MM.1S (cell line): ENCODE data around the gene MBTPS1.

Experiments
- DNase-seq: peaks from one replicate; pipeline ENCODE4 v3.0.0-alpha.2; 2015
- H2AFZ ChIP-seq: fragments of 300-600 bp; sonication (generic); 2 replicates; pipeline ENCODE4 v1.6.0; 2016; ENCODE audit warnings: antibody characterized with exemption, low read length
- H3F3A ChIP-seq: fragments of 300-600 bp; sonication (generic); 2 replicates; pipeline ENCODE4 v1.6.1; 2016; ENCODE audit warnings: mild to moderate bottlenecking, antibody characterized with exemption, low read length, moderate library complexity, mixed read lengths; ENCODE audit not compliant: insufficient read depth
- H3K27ac ChIP-seq: fragments of 300-600 bp; sonication (generic); 2 replicates; pipeline ENCODE4 v1.5.1; 2016; ENCODE audit warnings: mild to moderate bottlenecking, low read length
- H3K27me3 ChIP-seq: fragments of 300-600 bp; sonication (generic); replicated peaks from 2 replicates; pipeline ENCODE4 v1.6.0; 2016; ENCODE audit warnings: low read length; ENCODE audit not compliant: insufficient read depth
- H3K36me3 ChIP-seq: fragments of 300-600 bp; sonication (generic); replicated peaks from 2 replicates; pipeline ENCODE4 v1.6.1; 2016; ENCODE audit warnings: mild to moderate bottlenecking, low read length, mixed read lengths; ENCODE audit not compliant: insufficient read depth
- H3K4me1 ChIP-seq: fragments of 300-600 bp; sonication (generic); 2 replicates; pipeline ENCODE4 v1.6.1; 2016; ENCODE audit warnings: low read length, mixed read lengths
- H3K4me2 ChIP-seq: fragments of 300-600 bp; sonication (generic); 2 replicates; pipeline ENCODE4 v1.6.0; 2016; ENCODE audit warnings: low read depth, low read length
- H3K4me3 ChIP-seq: fragments of 300-600 bp; sonication (generic); 2 replicates; pipeline ENCODE4 v1.5.1; 2016; ENCODE audit warnings: low read length, mixed read lengths
- H3K79me2 ChIP-seq: fragments of 300-600 bp; sonication (generic); 2 replicates; pipeline ENCODE4 v1.6.1; 2016; ENCODE audit warnings: mixed run types, low read length, mixed read lengths
- H3K9ac ChIP-seq: fragments of 300-600 bp; sonication (generic); 2 replicates; pipeline ENCODE4 v1.6.1; 2016; ENCODE audit warnings: low read length, mixed read lengths
- H3K9me2 ChIP-seq: fragments of 300-600 bp; sonication (generic); replicated peaks from 2 replicates; pipeline ENCODE4 v1.6.1; 2016; ENCODE audit warnings: mild to moderate bottlenecking, low read length, mixed read lengths; ENCODE audit not compliant: insufficient read depth
- H3K9me3 ChIP-seq: fragments of 300-600 bp; sonication (generic); replicated peaks from 2 replicates; pipeline ENCODE4 v1.6.1; 2016; ENCODE audit warnings: mild to moderate bottlenecking, low read length, mixed read lengths; ENCODE audit not compliant: insufficient read depth
- H4K20me1 ChIP-seq: fragments of 300-600 bp; sonication (generic); 2 replicates; pipeline ENCODE4 v1.6.1; 2016; ENCODE audit warnings: mild to moderate bottlenecking, low read length, moderate library complexity, mixed read lengths; ENCODE audit not compliant: insufficient read depth
- EZH2 ChIP-seq: fragments of 300-600 bp; sonication (generic); optimal IDR thresholded peaks from 2 replicates; pipeline ENCODE3; 2017; ENCODE audit warnings: low read depth, mild to moderate bottlenecking, antibody characterized with exemption, low read length, mixed read lengths
- EZH2phosphoT487 ChIP-seq: fragments of 300-600 bp; sonication (generic); IDR thresholded peaks from 2 replicates; pipeline ENCODE4 v1.6.1; 2018; ENCODE audit warnings: antibody characterized with exemption, low read length
- TF ChIP-seq, protein P1 (sequence below): fragments of 300-600 bp; sonication (generic); IDR thresholded peaks from 2 replicates; pipeline ENCODE4 v1.5.1; 2016; ENCODE audit warnings: antibody characterized with exemption, low read length, mixed read lengths

The MBTPS1 gene

GRCh38 chr16:84041881-84042280, 74.9 kb downstream of the MBTPS1 start:
- no peaks in the 10 kb centered on the region for H3K4me1 ChIP-seq
- no peaks in the 10 kb centered on the region for H4K20me1 ChIP-seq
- no peak overlapping the region for H2AFZ ChIP-seq
- DNase-seq, result no peak
- no peak overlapping the region for H3K4me3 ChIP-seq
- no peaks in the 10 kb centered on the region for H3K36me3 ChIP-seq
- TF ChIP-seq EZH2, result no peak
- TF ChIP-seq EZH2phosphoT487, result no peak
- TF ChIP-seq, protein P1, sequence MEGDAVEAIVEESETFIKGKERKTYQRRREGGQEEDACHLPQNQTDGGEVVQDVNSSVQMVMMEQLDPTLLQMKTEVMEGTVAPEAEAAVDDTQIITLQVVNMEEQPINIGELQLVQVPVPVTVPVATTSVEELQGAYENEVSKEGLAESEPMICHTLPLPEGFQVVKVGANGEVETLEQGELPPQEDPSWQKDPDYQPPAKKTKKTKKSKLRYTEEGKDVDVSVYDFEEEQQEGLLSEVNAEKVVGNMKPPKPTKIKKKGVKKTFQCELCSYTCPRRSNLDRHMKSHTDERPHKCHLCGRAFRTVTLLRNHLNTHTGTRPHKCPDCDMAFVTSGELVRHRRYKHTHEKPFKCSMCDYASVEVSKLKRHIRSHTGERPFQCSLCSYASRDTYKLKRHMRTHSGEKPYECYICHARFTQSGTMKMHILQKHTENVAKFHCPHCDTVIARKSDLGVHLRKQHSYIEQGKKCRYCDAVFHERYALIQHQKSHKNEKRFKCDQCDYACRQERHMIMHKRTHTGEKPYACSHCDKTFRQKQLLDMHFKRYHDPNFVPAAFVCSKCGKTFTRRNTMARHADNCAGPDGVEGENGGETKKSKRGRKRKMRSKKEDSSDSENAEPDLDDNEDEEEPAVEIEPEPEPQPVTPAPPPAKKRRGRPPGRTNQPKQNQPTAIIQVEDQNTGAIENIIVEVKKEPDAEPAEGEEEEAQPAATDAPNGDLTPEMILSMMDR, result no peak
- no peaks in the 10 kb centered on the region for H3K79me2 ChIP-seq
- H3K27ac ChIP-seq, result no peak overlapping the region
- no peaks in the 10 kb centered on the region for H3F3A ChIP-seq
- H3K9me2 ChIP-seq, result no peaks in the 10 kb centered on the region
- peaks cover 18% of the 10 kb centered on the region; the same call in 1 of the 2 replicates for H3K27me3 ChIP-seq
- H3K4me2 ChIP-seq, result no peak overlapping the region
- no peak overlapping the region for H3K9ac ChIP-seq
- H3K9me3 ChIP-seq, result no peaks in the 10 kb centered on the region

GRCh38 chr16:84040823-84041820, 75.6 kb downstream of the MBTPS1 start:
- H3K9ac ChIP-seq, result no peak overlapping the region
- no peak overlapping the region for H2AFZ ChIP-seq
- H3K36me3 ChIP-seq, result no peaks in the 10 kb centered on the region
- no peaks in the 10 kb centered on the region for H3K9me2 ChIP-seq
- H3K79me2 ChIP-seq, result no peaks in the 10 kb centered on the region
- no peak overlapping the region for H3K27ac ChIP-seq
- H3K4me1 ChIP-seq, result no peaks in the 10 kb centered on the region
- no peaks in the 10 kb centered on the region for H3K9me3 ChIP-seq
- no peak for DNase-seq
- peaks cover 18% of the 10 kb centered on the region; the same call in 1 of the 2 replicates for H3K27me3 ChIP-seq
- H3K4me2 ChIP-seq, result no peak overlapping the region
- H3F3A ChIP-seq, result no peaks in the 10 kb centered on the region
- no peak overlapping the region for H3K4me3 ChIP-seq
- H4K20me1 ChIP-seq, result no peaks in the 10 kb centered on the region
- no peak for TF ChIP-seq EZH2
- TF ChIP-seq, protein P1, result no peak
- no peak for TF ChIP-seq EZH2phosphoT487

GRCh38 chr16:84040226-84040822, 76.4 kb downstream of the MBTPS1 start:
- Histone ChIP-seq H3K27me3 (peaks cover 23% of the 10 kb centered on the region), H3K4me2 (no peak overlapping the region), H3K36me3 (no peaks in the 10 kb centered on the region), H3K79me2 (no peaks in the 10 kb centered on the region), H3K9me2 (no peaks in the 10 kb centered on the region), H3F3A (no peaks in the 10 kb centered on the region), H3K4me1 (no peaks in the 10 kb centered on the region), H3K4me3 (no peak overlapping the region), H3K9ac (no peak overlapping the region), H3K9me3 (no peaks in the 10 kb centered on the region), H4K20me1 (no peaks in the 10 kb centered on the region), H2AFZ (no peak overlapping the region), H3K27ac (no peak overlapping the region)
- no peak for TF ChIP-seq EZH2phosphoT487
- TF ChIP-seq, protein P1, result no peak
- TF ChIP-seq EZH2, result no peak
- no peak for DNase-seq
